Mesothelial cell of epicardium (in vitro differentiated cells): ENCODE data around the gene FER. TPM values are rescaled to one million over a fixed set of nuclear protein-coding genes. Genes with fewer than 3 reads are reported as not detected.

Source experiments
- DNase-seq, 2 experiments: peaks; one replicate each; pipeline ENCODE4 v3.0.0; 2021; ENCODE audit warnings: low spot score in 2 of 2; ENCODE audit not compliant: unreplicated experiment in 2 of 2
- H3K27ac Mint-ChIP-seq: 2 replicates; pipeline ENCODE4 v1.8.0; 2021; ENCODE audit warnings: mixed read lengths
- H3K27me3 Mint-ChIP-seq: 2 replicates; pipeline ENCODE4 v1.8.0; 2021; ENCODE audit warnings: low read depth, mixed read lengths
- H3K36me3 Mint-ChIP-seq: 2 replicates; pipeline ENCODE4 v1.8.0; 2021; ENCODE audit warnings: mixed read lengths
- H3K4me1 Mint-ChIP-seq: 2 replicates; pipeline ENCODE4 v1.8.0; 2021; ENCODE audit warnings: mixed read lengths
- H3K4me3 Mint-ChIP-seq: 2 replicates; pipeline ENCODE4 v1.8.0; 2021; ENCODE audit warnings: mild to moderate bottlenecking, moderate library complexity, mixed read lengths
- H3K9me3 Mint-ChIP-seq: 2 replicates; pipeline ENCODE4 v1.8.0; 2021; ENCODE audit warnings: mixed read lengths
- CTCF ChIP-seq: fragments of 200-600 bp; sonication (generic); IDR thresholded peaks from one replicate; pipeline ENCODE4 v1.5.0; 2021; ENCODE audit warnings: antibody characterized with exemption; ENCODE audit not compliant: unreplicated experiment
- total RNA-seq: library from RNA; stranded (reverse); gene quantifications from 3 replicates; pipeline ENCODE4 v1.2.1, GENCODE V29; 2021

Gene FER
- total RNA-seq, 1 donor from 2014 or later = 44.3 TPM

GRCh38 chr5:109160468-109160867 is 412.8 kb downstream of the FER start:
- no peaks in the 10 kb centered on the region for H3K4me1 Mint-ChIP-seq
- no peak overlapping the region for H3K27ac Mint-ChIP-seq
- H3K9me3 Mint-ChIP-seq = no peaks in the 10 kb centered on the region
- peaks cover 2% of the 10 kb centered on the region for H3K36me3 Mint-ChIP-seq
- H3K27me3 Mint-ChIP-seq = no peaks in the 10 kb centered on the region
- no peak for DNase-seq
- TF ChIP-seq CTCF = no peak
- H3K4me3 Mint-ChIP-seq = no peak overlapping the region

- no peak for DNase-seq
- Mint-ChIP-seq H3K36me3 (peaks cover 2% of the 10 kb centered on the region), H3K4me3 (no peak overlapping the region), H3K9me3 (no peaks in the 10 kb centered on the region), H3K27me3 (no peaks in the 10 kb centered on the region), H3K4me1 (no peaks in the 10 kb centered on the region), H3K27ac (no peak overlapping the region)
- no peak for TF ChIP-seq CTCF
These were observed 414.4 kb downstream of the FER start for GRCh38 chr5:109161914-109162683.

- H3K27ac Mint-ChIP-seq = no peak overlapping the region
- no peak for TF ChIP-seq CTCF
- H3K9me3 Mint-ChIP-seq = no peaks in the 10 kb centered on the region
- no peaks in the 10 kb centered on the region for H3K4me1 Mint-ChIP-seq
- H3K27me3 Mint-ChIP-seq = no peaks in the 10 kb centered on the region
- peaks cover 2% of the 10 kb centered on the region for H3K36me3 Mint-ChIP-seq
- no peak for DNase-seq
- H3K4me3 Mint-ChIP-seq = no peak overlapping the region
These were observed 415.6 kb downstream of the FER start for GRCh38 chr5:109163336-109163735.

GRCh38 chr5:109164001-109164400 is 416.3 kb downstream of the FER start:
- H3K36me3 Mint-ChIP-seq = peaks cover 2% of the 10 kb centered on the region
- no peaks in the 10 kb centered on the region for H3K9me3 Mint-ChIP-seq
- H3K27ac Mint-ChIP-seq = no peak overlapping the region
- no peak for DNase-seq
- H3K4me3 Mint-ChIP-seq = no peak overlapping the region
- no peaks in the 10 kb centered on the region for H3K4me1 Mint-ChIP-seq
- no peak for TF ChIP-seq CTCF
- no peaks in the 10 kb centered on the region for H3K27me3 Mint-ChIP-seq

GRCh38 chr5:109167586-109167985 is 419.9 kb downstream of the FER start:
- no peaks in the 10 kb centered on the region for H3K4me1 Mint-ChIP-seq
- DNase-seq = no peak
- peaks cover 5% of the 10 kb centered on the region for H3K9me3 Mint-ChIP-seq
- no peaks in the 10 kb centered on the region for H3K27me3 Mint-ChIP-seq
- no peak overlapping the region for H3K4me3 Mint-ChIP-seq
- H3K36me3 Mint-ChIP-seq = peaks cover 2% of the 10 kb centered on the region
- TF ChIP-seq CTCF = no peak
- H3K27ac Mint-ChIP-seq = no peak overlapping the region
